ENCODE results near the gene GARRE1. TPM values are rescaled to one million over a fixed set of nuclear protein-coding genes. Genes with fewer than 3 reads are reported as not detected.

The GARRE1 gene
- total RNA-seq, 1 donor from 2014 or later, result 20.1 TPM

GRCh38 chr19:34220472-34221063 is 33.8 kb upstream of the GARRE1 start:
- no peak overlapping the region for H3K27ac Mint-ChIP-seq (ENCODE audit: unreplicated experiment)
- no peak overlapping the region for H3K27ac ChIP-seq (ENCODE audit: low read depth, low read length)
- peaks cover 25% of the 10 kb centered on the region for H3K4me1 ChIP-seq (ENCODE audit: insufficient read depth, low read length)
- no peak overlapping the region for H2AFZ ChIP-seq (ENCODE audit: low read depth, low read length)
- H3K36me3 ChIP-seq (ENCODE audit: insufficient read depth, low read length), result peaks cover 45% of the 10 kb centered on the region
- H3K9me3 Mint-ChIP-seq (ENCODE audit: unreplicated experiment), result no peaks in the 10 kb centered on the region
- no peak overlapping the region for H3K4me3 Mint-ChIP-seq (ENCODE audit: unreplicated experiment)
- H3K4me3 ChIP-seq (ENCODE audit: insufficient read depth, low read depth, low read length), result no peak overlapping the region
- peak; percentile 36 for DNase-seq (ENCODE audit: low read depth)
- no peaks in the 10 kb centered on the region for H3K27me3 ChIP-seq (ENCODE audit: insufficient read depth, low read length)
- H3K4me2 ChIP-seq (ENCODE audit: low read length), result no peak overlapping the region
- peaks cover 17% of the 10 kb centered on the region for H3K36me3 Mint-ChIP-seq (ENCODE audit: low read depth, unreplicated experiment)
- H3K79me2 ChIP-seq (ENCODE audit: insufficient read depth, low read length), result peaks cover 26% of the 10 kb centered on the region
- H3K9ac ChIP-seq (ENCODE audit: low read length), result no peak overlapping the region
- H3K27me3 Mint-ChIP-seq (ENCODE audit: low read depth, unreplicated experiment), result no peaks in the 10 kb centered on the region
- TF ChIP-seq EZH2 (IDR thresholded peaks at IDR 0.05; ENCODE audit: insufficient read depth, low read length), result no peak
- peak; percentile 82 for TF ChIP-seq CTCF (IDR thresholded peaks at IDR 0.05; ENCODE audit: insufficient read depth, low read depth, low read length)
- peaks cover 87% of the 10 kb centered on the region for H4K20me1 ChIP-seq (ENCODE audit: insufficient read depth, low read length)
- H3K9me3 ChIP-seq (ENCODE audit: insufficient read depth, low read depth, low read length), result no peaks in the 10 kb centered on the region
- FAIRE-seq, result peak; percentile 45
- H3K4me1 Mint-ChIP-seq (ENCODE audit: low read depth, unreplicated experiment), result peaks cover 24% of the 10 kb centered on the region

GRCh38 chr19:34222386-34222785 is 32.0 kb upstream of the GARRE1 start:
- Mint-ChIP-seq H3K9me3 (ENCODE audit: unreplicated experiment) (no peaks in the 10 kb centered on the region), H3K27me3 (ENCODE audit: low read depth, unreplicated experiment) (no peaks in the 10 kb centered on the region), H3K4me3 (ENCODE audit: unreplicated experiment) (no peak overlapping the region), H3K36me3 (ENCODE audit: low read depth, unreplicated experiment) (peaks cover 17% of the 10 kb centered on the region), H3K4me1 (ENCODE audit: low read depth, unreplicated experiment) (peaks cover 26% of the 10 kb centered on the region), H3K27ac (ENCODE audit: unreplicated experiment) (no peak overlapping the region)
- Histone ChIP-seq H2AFZ (ENCODE audit: low read depth, low read length) (no peak overlapping the region), H3K9ac (ENCODE audit: low read length) (no peak overlapping the region), H3K4me1 (ENCODE audit: insufficient read depth, low read length) (peaks cover 29% of the 10 kb centered on the region), H3K79me2 (ENCODE audit: insufficient read depth, low read length) (peaks cover 26% of the 10 kb centered on the region), H3K27me3 (ENCODE audit: insufficient read depth, low read length) (no peaks in the 10 kb centered on the region), H3K27ac (ENCODE audit: low read depth, low read length) (no peak overlapping the region), H3K4me3 (ENCODE audit: insufficient read depth, low read depth, low read length) (no peak overlapping the region), H3K4me2 (ENCODE audit: low read length) (no peak overlapping the region), H3K9me3 (ENCODE audit: insufficient read depth, low read depth, low read length) (no peaks in the 10 kb centered on the region), H4K20me1 (ENCODE audit: insufficient read depth, low read length) (peaks cover 93% of the 10 kb centered on the region), H3K36me3 (ENCODE audit: insufficient read depth, low read length) (peaks cover 51% of the 10 kb centered on the region)
- DNase-seq (ENCODE audit: low read depth) (no peak), FAIRE-seq (no peak)
- TF ChIP-seq EZH2 (IDR thresholded peaks at IDR 0.05; ENCODE audit: insufficient read depth, low read length) (no peak), CTCF (IDR thresholded peaks at IDR 0.05; ENCODE audit: insufficient read depth, low read depth, low read length) (no peak)

GRCh38 chr19:34224996-34225658 is 29.2 kb upstream of the GARRE1 start:
- no peak overlapping the region for H3K9ac ChIP-seq (ENCODE audit: low read length)
- Mint-ChIP-seq H3K4me3 (ENCODE audit: unreplicated experiment) (no peak overlapping the region), H3K27ac (ENCODE audit: unreplicated experiment) (peak overlapping the region; percentile 22), H3K4me1 (ENCODE audit: low read depth, unreplicated experiment) (peaks cover 12% of the 10 kb centered on the region), H3K9me3 (ENCODE audit: unreplicated experiment) (no peaks in the 10 kb centered on the region), H3K27me3 (ENCODE audit: low read depth, unreplicated experiment) (no peaks in the 10 kb centered on the region), H3K36me3 (ENCODE audit: low read depth, unreplicated experiment) (peaks cover 20% of the 10 kb centered on the region)
- TF ChIP-seq CTCF (IDR thresholded peaks at IDR 0.05; ENCODE audit: insufficient read depth, low read depth, low read length), result no peak
- no peak for TF ChIP-seq EZH2 (IDR thresholded peaks at IDR 0.05; ENCODE audit: insufficient read depth, low read length)
- peak; percentile 61 for DNase-seq (ENCODE audit: low read depth)
- no peak overlapping the region for H3K27ac ChIP-seq (ENCODE audit: low read depth, low read length)
- no peaks in the 10 kb centered on the region for H3K27me3 ChIP-seq (ENCODE audit: insufficient read depth, low read length)
- H3K4me1 ChIP-seq (ENCODE audit: insufficient read depth, low read length), result peaks cover 20% of the 10 kb centered on the region
- peaks cover 24% of the 10 kb centered on the region for H3K79me2 ChIP-seq (ENCODE audit: insufficient read depth, low read length)
- H4K20me1 ChIP-seq (ENCODE audit: insufficient read depth, low read length), result peaks cover 73% of the 10 kb centered on the region
- H3K36me3 ChIP-seq (ENCODE audit: insufficient read depth, low read length), result peaks cover 59% of the 10 kb centered on the region
- peak overlapping the region; percentile 45 for H3K4me2 ChIP-seq (ENCODE audit: low read length)
- H2AFZ ChIP-seq (ENCODE audit: low read depth, low read length), result no peak overlapping the region
- H3K9me3 ChIP-seq (ENCODE audit: insufficient read depth, low read depth, low read length), result no peaks in the 10 kb centered on the region
- no peak for FAIRE-seq
- H3K4me3 ChIP-seq (ENCODE audit: insufficient read depth, low read depth, low read length), result no peak overlapping the region
